HepG2 (cell line): ENCODE measurements around the gene GPR89A. TPM values are rescaled to one million over a fixed set of nuclear protein-coding genes. Genes with fewer than 3 reads are reported as not detected.

Experiments
- ATAC-seq: fragments of 200-7000 bp; cut with Tn5 transposase; 3 replicates; pipeline ENCODE4 v1.9.1; 2020; ENCODE audit warnings: mild to moderate bottlenecking, moderate library complexity
- BruUV-seq: library from RNA; stranded (reverse); fragments of 400-500 nt; replicated peaks from 2 replicates; lab custom pipeline; 2021; lab: Mats Ljungman, UMichigan
- CTCF ChIA-PET: fragments of 300-600 bp; formaldehyde crosslinking; extraction: SDS; loops from one replicate; lab custom pipeline; 2021; ENCODE audit warnings: low total read pairs, inconsistent platforms, low intra/inter-chr PET ratio; lab: Yijun Ruan, JAX
- POLR2A ChIA-PET: fragments of 350-600 bp; sonication (Branson Sonifier 250); formaldehyde crosslinking; loops from one replicate; lab custom pipeline; 2020; ENCODE audit warnings: antibody characterized with exemption, inconsistent platforms; lab: Yijun Ruan, JAX
- DNase-seq: peaks from one replicate; pipeline ENCODE4 v3.0.0-alpha.2; 2015; ENCODE audit warnings: low spot score
- FAIRE-seq: peaks from 3 replicates; lab custom pipeline; 2011; peaks lifted over from hg19 to GRCh38; lab: Jason Lieb, UNC
- H2AFZ ChIP-seq: one replicate; pipeline ENCODE4 v1.6.1; 2011; ENCODE audit warnings: low read length, inconsistent platforms
- H3K27ac ChIP-seq: fragments of 300-600 bp; 3 replicates; pipeline ENCODE4 v1.8.0; 2011; ENCODE audit warnings: mixed run types, mild to moderate bottlenecking, mixed read lengths, low read length, inconsistent platforms; ENCODE audit not compliant: insufficient read depth; ENCODE audit errors: extremely low read length
- H3K27me3 ChIP-seq, 2 experiments: fragments of 200-600 bp in 1 of 2; 2 replicates in 1 of 2; 3 replicates in 1 of 2; pipeline versions ENCODE4 v1.6.0 to v1.8.0; 2011; ENCODE audit warnings: low read length in 2 of 2, mild to moderate bottlenecking in 2 of 2, moderate library complexity in 2 of 2, inconsistent platforms in 1 of 2; ENCODE audit not compliant: insufficient read depth in 2 of 2, control insufficient read depth in 1 of 2
- H3K36me3 ChIP-seq, 2 experiments: fragments of 200-600 bp in 1 of 2; replicated peaks in 1 of 2; 2 replicates in 1 of 2; 3 replicates in 1 of 2; pipeline versions ENCODE4 v1.5.1 to v1.8.0; 2011; ENCODE audit warnings: low read length in 2 of 2, inconsistent platforms in 1 of 2; ENCODE audit not compliant: insufficient read depth in 2 of 2, control insufficient read depth in 1 of 2
- H3K4me1 ChIP-seq: 2 replicates; pipeline ENCODE4 v1.5.1; 2012; ENCODE audit warnings: low read length, inconsistent platforms; ENCODE audit not compliant: insufficient read depth
- H3K4me2 ChIP-seq: 2 replicates; pipeline ENCODE4 v1.6.0; 2011; ENCODE audit warnings: low read depth, low read length, inconsistent platforms
- H3K4me3 ChIP-seq, 3 experiments: fragments of 200-600 bp in 1 of 3; sonication (generic), shearing (Covaris generic) in 1 of 3; replicated peaks in 1 of 3; 2 replicates each; pipeline ENCODE4 v1.5.1; 2011 to 2016; ENCODE audit warnings: low read length in 3 of 3, inconsistent platforms in 2 of 3, low read depth in 2 of 3, mild to moderate bottlenecking in 2 of 3, control low read depth in 1 of 3, mixed read lengths in 1 of 3; ENCODE audit not compliant: insufficient read depth in 1 of 3
- H3K79me2 ChIP-seq: one replicate; pipeline ENCODE4 v1.6.1; 2011; ENCODE audit warnings: low read length, inconsistent platforms; ENCODE audit not compliant: insufficient read depth
- H3K9ac ChIP-seq: 2 replicates; pipeline ENCODE4 v1.6.0; 2011; ENCODE audit warnings: mild to moderate bottlenecking, low read depth, low read length, inconsistent platforms; ENCODE audit not compliant: insufficient read depth
- H3K9me3 ChIP-seq: 2 replicates; pipeline ENCODE4 v1.5.1; 2012; ENCODE audit warnings: mild to moderate bottlenecking, low read length
- H4K20me1 ChIP-seq: 2 replicates; pipeline ENCODE4 v1.6.0; 2011; ENCODE audit warnings: inconsistent platforms, mild to moderate bottlenecking, low read length, moderate library complexity; ENCODE audit not compliant: insufficient read depth
- ATF4 ChIP-seq, 2 experiments: fragments of 450-650 bp in 1 of 2; sonication (generic) in 1 of 2; formaldehyde crosslinking; IDR thresholded peaks; 2 replicates each; pipeline versions ENCODE4 v1.5.0 to v1.8.0; 2020 to 2022; ENCODE audit warnings: mild to moderate bottlenecking in 1 of 2, missing genetic modification reagents in 1 of 2
- BRF2 ChIP-seq: sonication (generic); formaldehyde crosslinking; IDR thresholded peaks from 2 replicates; pipeline ENCODE4 v1.8.1; 2022; ENCODE audit warnings: mild to moderate bottlenecking, missing genetic modification reagents
- CCDC6 ChIP-seq: sonication (generic); formaldehyde crosslinking; IDR thresholded peaks from 2 replicates; pipeline ENCODE4 v1.8.1; 2022; ENCODE audit warnings: mild to moderate bottlenecking, missing genetic modification reagents, moderate library complexity
- GATAD1 ChIP-seq: IDR thresholded peaks from 2 replicates; pipeline ENCODE4 v1.6.1; 2016; ENCODE audit warnings: missing genetic modification reagents, missing compliant biosample characterization
- GTF2F1 ChIP-seq: fragments of 150-350 bp; IDR thresholded peaks from 2 replicates; pipeline ENCODE4 v1.6.1; 2014; ENCODE audit warnings: low read length
- KDM2A ChIP-seq: sonication (generic); formaldehyde crosslinking; IDR thresholded peaks from 2 replicates; pipeline ENCODE4 v1.4.0; 2020; ENCODE audit warnings: low read depth, missing genetic modification reagents, borderline replicate concordance
- KDM5B ChIP-seq: sonication (generic); formaldehyde crosslinking; IDR thresholded peaks from 2 replicates; pipeline ENCODE4 v1.4.0; 2020; ENCODE audit warnings: missing genetic modification reagents, mild to moderate bottlenecking, borderline replicate concordance
- MED8 ChIP-seq: sonication (generic); formaldehyde crosslinking; IDR thresholded peaks from 2 replicates; pipeline ENCODE4 v1.8.1; 2023; ENCODE audit warnings: mild to moderate bottlenecking, missing genetic modification reagents; ENCODE audit not compliant: insufficient replicate concordance
- MEIS1 ChIP-seq: sonication (generic); formaldehyde crosslinking; IDR thresholded peaks from 2 replicates; pipeline ENCODE4 v1.9.0; 2021; ENCODE audit warnings: mild to moderate bottlenecking, missing genetic modification reagents, moderate library complexity, borderline replicate concordance
- NFE2 ChIP-seq: sonication (generic); formaldehyde crosslinking; IDR thresholded peaks from 2 replicates; pipeline ENCODE4 v1.4.0; 2020; ENCODE audit warnings: missing genetic modification reagents
- PITX1 ChIP-seq: sonication (generic); formaldehyde crosslinking; IDR thresholded peaks from 2 replicates; pipeline ENCODE4 v1.5.1; 2020; ENCODE audit warnings: mild to moderate bottlenecking, missing genetic modification reagents
- SNRNP70 ChIP-seq: fragments of 200-400 bp; formaldehyde crosslinking; IDR thresholded peaks from 2 replicates; pipeline ENCODE4 v1.6.1; 2017; ENCODE audit warnings: mild to moderate bottlenecking, low read depth, low read length, moderate library complexity
- SPEN ChIP-seq: sonication (generic); formaldehyde crosslinking; IDR thresholded peaks from 2 replicates; pipeline ENCODE4 v1.5.1; 2020; ENCODE audit warnings: low read depth, mild to moderate bottlenecking, missing genetic modification reagents
- STAT5B ChIP-seq: sonication (generic); formaldehyde crosslinking; IDR thresholded peaks from 2 replicates; pipeline ENCODE4 v1.4.0; 2020; ENCODE audit warnings: missing genetic modification reagents
- ZNF24 ChIP-seq: fragments of 450-650 bp; IDR thresholded peaks from 2 replicates; pipeline ENCODE4 v1.6.1; 2017; ENCODE audit warnings: antibody characterized with exemption, mild to moderate bottlenecking
- ZNF556 ChIP-seq: sonication (generic); formaldehyde crosslinking; IDR thresholded peaks from 2 replicates; pipeline ENCODE4 v1.4.0; 2020; ENCODE audit warnings: mild to moderate bottlenecking, missing genetic modification reagents, borderline replicate concordance
- WGBS: methylation state at CpG from one replicate; pipeline ENCODE4 v1.1.6; 2017; ENCODE audit warnings: low lambda C conversion rate; 5-methylcytosine and 5-hydroxymethylcytosine counted together
- in situ Hi-C: cut with HindIII; loops from 2 replicates; pipeline ENCODE4 v1.10.0; 2017; ENCODE audit warnings: low pct_unique_long_range_greater_than_20kb; ENCODE audit not compliant: extremely low pct_ligation_motif_present
- intact Hi-C: fragments of 100-400 bp; cut with micrococcal nuclease; formaldehyde crosslinking; loops from one replicate; pipeline ENCODE4 v1.10.0; 2022; ENCODE audit not compliant: unreplicated experiment
- polyA plus RNA-seq, 8 experiments: library from polyadenylated mRNA; depleted of rRNA in 3 of 8; stranded (reverse) in 7 of 8; unstranded in 1 of 8; fragments of >200 nt; fragmentation: Illumina TruSeq in 4 of 8; extraction: Trizol in 4 of 8; gene quantifications; 2 replicates each; pipeline versions ENCODE4 v1.2.1 to v1.2.3, GENCODE V29; 2011 to 2016; ENCODE audit warnings: low read depth in 4 of 8, missing spikeins in 1 of 8, mixed read lengths in 1 of 8; ENCODE audit not compliant: insufficient read depth in 1 of 8
- total RNA-seq, 5 experiments: library from RNA; depleted of rRNA; stranded (reverse); fragments of >200 nt; fragmentation: Illumina TruSeq; extraction: Trizol; gene quantifications; 2 replicates each; pipeline ENCODE4 v1.2.3, GENCODE V29; 2016; ENCODE audit warnings: low read depth in 1 of 5
- TF ChIP-seq, protein P1 (sequence below): sonication (generic); formaldehyde crosslinking; IDR thresholded peaks from 2 replicates; pipeline ENCODE4 v1.5.0; 2020; ENCODE audit warnings: missing genetic modification reagents
- TF ChIP-seq, protein P2 (sequence below): sonication (generic); formaldehyde crosslinking; IDR thresholded peaks from 2 replicates; pipeline ENCODE4 v1.4.0; 2020; ENCODE audit warnings: mild to moderate bottlenecking, missing genetic modification reagents
- TF ChIP-seq, protein P3 (sequence below): sonication (generic); formaldehyde crosslinking; IDR thresholded peaks from 2 replicates; pipeline ENCODE4 v1.5.1; 2020; ENCODE audit warnings: mild to moderate bottlenecking, moderate library complexity, missing genetic modification reagents

The GPR89A gene
- total and polyA plus RNA-seq, 2 of the 13 experiments (the other 11 are each of a cell fraction or from before 2014, with no cell fraction given): 23.4 to 32.6 TPM

DNA sequence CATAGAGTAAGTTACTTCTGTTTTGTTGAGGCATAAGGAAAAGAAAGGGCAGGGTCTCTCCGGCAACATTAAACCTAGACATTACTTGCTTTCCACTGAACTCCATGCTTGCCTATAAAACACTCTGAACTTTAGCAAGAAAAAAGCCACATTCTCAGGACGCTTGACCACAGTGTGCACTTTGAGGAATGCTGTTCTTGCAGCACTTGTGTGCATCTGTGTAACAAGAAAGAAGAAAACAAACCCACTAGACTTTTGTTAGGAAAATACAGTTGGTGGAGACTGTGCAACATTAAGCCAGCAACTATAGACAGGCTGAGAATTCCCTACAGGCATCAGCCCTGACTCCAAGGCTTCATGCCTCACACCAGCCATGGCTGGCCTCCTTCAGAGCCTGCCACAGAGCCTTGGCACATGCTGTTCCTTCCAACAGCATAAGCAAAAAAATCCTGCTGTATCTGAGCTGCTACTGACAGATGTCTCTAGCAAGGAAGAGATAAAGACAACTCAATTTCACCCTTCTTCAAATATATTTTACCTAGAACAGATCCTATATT, 93.6 kb downstream of the GPR89A start:
- peaks cover 15% of the 10 kb centered on the region for H3K79me2 ChIP-seq
- H3K4me2 ChIP-seq: no peak overlapping the region
- no peaks in the 10 kb centered on the region; a peak in 1 of 5 replicates for H3K36me3 ChIP-seq
- 94% methylated on average over 2 of the region's 2 CpGs for WGBS
- no peak overlapping the region for H3K27ac ChIP-seq
- FAIRE-seq (no peak), DNase-seq (no peak), ATAC-seq (no peak)
- no peak overlapping the region for H3K9ac ChIP-seq
- intact Hi-C loops: no loop called here
- POLR2A ChIA-PET: no interaction called here
- no peaks in the 10 kb centered on the region for H4K20me1 ChIP-seq
- H2AFZ ChIP-seq: no peak overlapping the region
- H3K4me3 ChIP-seq: no peak overlapping the region
- in situ Hi-C loops: no loop called here
- no TSS peak for BruUV-seq
- H3K27me3 ChIP-seq: no peaks in the 10 kb centered on the region
- CTCF ChIA-PET: no interaction called here
- H3K4me1 ChIP-seq: peaks cover 56% of the 10 kb centered on the region
- H3K9me3 ChIP-seq: no peaks in the 10 kb centered on the region
- TF ChIP-seq KDM2A (CRISPR knock-in tag) (no peak), MEIS1 (no peak), ATF4 (CRISPR knock-in tag; IDR thresholded peaks at IDR 0.05) (no peak), SNRNP70 (no peak), MED8 (CRISPR knock-in tag) (no peak), SPEN (CRISPR knock-in tag) (no peak), CCDC6 (CRISPR knock-in tag) (no peak), PITX1 (CRISPR knock-in tag) (no peak), ZNF24 (no peak), NFE2 (no peak), KDM5B (CRISPR knock-in tag) (no peak), GATAD1 (CRISPR knock-in tag) (no peak), BRF2 (CRISPR knock-in tag) (no peak), STAT5B (CRISPR knock-in tag) (no peak), ZNF556 (CRISPR knock-in tag) (no peak), GTF2F1 (no peak)
- TF ChIP-seq, protein P1, sequence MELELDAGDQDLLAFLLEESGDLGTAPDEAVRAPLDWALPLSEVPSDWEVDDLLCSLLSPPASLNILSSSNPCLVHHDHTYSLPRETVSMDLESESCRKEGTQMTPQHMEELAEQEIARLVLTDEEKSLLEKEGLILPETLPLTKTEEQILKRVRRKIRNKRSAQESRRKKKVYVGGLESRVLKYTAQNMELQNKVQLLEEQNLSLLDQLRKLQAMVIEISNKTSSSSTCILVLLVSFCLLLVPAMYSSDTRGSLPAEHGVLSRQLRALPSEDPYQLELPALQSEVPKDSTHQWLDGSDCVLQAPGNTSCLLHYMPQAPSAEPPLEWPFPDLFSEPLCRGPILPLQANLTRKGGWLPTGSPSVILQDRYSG (CRISPR knock-in tag): no peak
- TF ChIP-seq, protein P2, sequence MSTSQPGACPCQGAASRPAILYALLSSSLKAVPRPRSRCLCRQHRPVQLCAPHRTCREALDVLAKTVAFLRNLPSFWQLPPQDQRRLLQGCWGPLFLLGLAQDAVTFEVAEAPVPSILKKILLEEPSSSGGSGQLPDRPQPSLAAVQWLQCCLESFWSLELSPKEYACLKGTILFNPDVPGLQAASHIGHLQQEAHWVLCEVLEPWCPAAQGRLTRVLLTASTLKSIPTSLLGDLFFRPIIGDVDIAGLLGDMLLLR (CRISPR knock-in tag): no peak
- TF ChIP-seq, protein P3, sequence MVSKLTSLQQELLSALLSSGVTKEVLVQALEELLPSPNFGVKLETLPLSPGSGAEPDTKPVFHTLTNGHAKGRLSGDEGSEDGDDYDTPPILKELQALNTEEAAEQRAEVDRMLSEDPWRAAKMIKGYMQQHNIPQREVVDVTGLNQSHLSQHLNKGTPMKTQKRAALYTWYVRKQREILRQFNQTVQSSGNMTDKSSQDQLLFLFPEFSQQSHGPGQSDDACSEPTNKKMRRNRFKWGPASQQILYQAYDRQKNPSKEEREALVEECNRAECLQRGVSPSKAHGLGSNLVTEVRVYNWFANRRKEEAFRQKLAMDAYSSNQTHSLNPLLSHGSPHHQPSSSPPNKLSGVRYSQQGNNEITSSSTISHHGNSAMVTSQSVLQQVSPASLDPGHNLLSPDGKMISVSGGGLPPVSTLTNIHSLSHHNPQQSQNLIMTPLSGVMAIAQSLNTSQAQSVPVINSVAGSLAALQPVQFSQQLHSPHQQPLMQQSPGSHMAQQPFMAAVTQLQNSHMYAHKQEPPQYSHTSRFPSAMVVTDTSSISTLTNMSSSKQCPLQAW (CRISPR knock-in tag): no peak
